Measurements from ENCODE around the gene BICRA.
"Not testable (repeated sequence)": the region's sequence is repeated elsewhere in the genome, so short reads cannot be mapped to it uniquely, and the experiment has no call there.

The BICRA gene

DNA sequence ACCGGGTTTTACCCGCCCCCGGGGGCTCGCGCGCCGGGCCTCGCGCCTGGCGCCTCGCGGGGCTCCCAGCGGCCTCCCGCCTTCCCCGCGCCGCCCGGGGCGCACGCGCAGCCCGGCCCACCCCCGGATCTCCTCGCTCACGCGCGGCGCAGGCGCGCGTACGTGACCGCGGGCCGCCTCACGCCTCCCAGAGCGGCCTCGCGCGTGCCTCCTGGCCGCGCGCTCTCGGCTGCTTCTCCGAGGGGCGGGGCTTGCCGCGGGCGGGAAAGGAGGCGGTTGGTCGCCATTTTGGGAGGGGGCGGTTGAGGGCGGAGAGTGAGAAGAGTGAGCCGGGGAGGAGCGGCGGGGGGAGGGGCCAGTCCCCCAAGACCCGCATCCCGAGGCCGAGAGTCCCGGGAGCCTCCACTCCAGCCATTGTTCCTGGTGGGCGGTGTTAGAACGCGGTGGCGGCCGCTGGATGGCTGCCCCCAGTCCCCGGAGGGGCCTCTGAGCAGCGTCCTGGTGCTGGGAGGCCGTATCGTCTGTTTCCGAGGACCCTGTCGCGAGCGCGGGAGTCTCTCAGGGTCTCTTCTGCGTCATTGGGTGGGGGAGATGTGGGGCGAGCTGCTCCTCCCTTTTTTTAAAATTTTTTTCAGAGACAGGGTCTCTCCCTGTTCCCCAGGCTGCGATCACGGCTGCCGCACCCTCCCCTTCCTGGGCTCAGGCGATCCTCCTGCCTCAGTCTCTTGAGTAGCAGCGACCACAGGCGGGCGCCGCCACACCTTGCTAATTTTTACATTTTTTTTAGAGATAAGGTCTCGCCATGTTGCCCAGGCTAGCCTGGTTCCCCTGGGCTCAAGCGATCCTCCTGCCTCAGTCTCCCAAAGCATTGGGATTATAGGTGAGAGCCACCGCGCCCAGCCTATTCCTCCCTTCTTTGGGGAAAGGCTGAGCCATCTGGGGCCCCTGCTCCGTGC is 35.6 kb upstream of the BICRA start, which contains the start of gene ZNF541:
ZNF541 (minus strand) TSS at position 78 of the 956 bp plus-strand sequence. CDS start 17,292 bp downstream, outside the sequence.
- H3K4me3 ChIP-seq (replicated peaks; ENCODE audit: low read depth, low read length): peak within 1 kb of the TSS; percentile 46
- peak; percentile 55 for DNase-seq (ENCODE audit: low read depth)
- TF ChIP-seq, protein P1, sequence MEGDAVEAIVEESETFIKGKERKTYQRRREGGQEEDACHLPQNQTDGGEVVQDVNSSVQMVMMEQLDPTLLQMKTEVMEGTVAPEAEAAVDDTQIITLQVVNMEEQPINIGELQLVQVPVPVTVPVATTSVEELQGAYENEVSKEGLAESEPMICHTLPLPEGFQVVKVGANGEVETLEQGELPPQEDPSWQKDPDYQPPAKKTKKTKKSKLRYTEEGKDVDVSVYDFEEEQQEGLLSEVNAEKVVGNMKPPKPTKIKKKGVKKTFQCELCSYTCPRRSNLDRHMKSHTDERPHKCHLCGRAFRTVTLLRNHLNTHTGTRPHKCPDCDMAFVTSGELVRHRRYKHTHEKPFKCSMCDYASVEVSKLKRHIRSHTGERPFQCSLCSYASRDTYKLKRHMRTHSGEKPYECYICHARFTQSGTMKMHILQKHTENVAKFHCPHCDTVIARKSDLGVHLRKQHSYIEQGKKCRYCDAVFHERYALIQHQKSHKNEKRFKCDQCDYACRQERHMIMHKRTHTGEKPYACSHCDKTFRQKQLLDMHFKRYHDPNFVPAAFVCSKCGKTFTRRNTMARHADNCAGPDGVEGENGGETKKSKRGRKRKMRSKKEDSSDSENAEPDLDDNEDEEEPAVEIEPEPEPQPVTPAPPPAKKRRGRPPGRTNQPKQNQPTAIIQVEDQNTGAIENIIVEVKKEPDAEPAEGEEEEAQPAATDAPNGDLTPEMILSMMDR (IDR thresholded peaks at IDR 0.05; ENCODE audit: low read length, missing control alignments): no peak

DNA sequence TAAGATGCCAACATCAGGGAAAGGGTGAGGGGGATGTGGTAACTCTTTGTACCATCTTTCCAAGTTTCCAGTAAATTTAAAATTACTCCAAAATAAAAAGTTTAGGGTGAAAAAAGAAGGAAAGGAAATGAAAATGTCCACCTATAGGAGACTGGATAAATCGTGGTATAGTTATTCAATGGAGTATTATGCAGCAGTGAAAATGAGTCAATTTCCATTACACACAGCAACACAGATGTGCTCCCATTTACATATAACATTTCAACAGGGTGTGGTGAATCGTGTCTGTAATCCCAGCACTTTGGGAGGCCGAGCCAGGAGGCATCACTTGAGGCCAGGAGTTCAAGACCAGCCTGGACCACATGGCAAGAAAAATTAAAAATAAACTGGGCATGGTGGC is 28.5 kb upstream of the BICRA start:
- H3K4me3 ChIP-seq (replicated peaks; ENCODE audit: low read depth, low read length): no peak overlapping the region
- DNase-seq (ENCODE audit: low read depth): no peak
- TF ChIP-seq, protein P1 (IDR thresholded peaks at IDR 0.05; ENCODE audit: low read length, missing control alignments): no peak

DNA sequence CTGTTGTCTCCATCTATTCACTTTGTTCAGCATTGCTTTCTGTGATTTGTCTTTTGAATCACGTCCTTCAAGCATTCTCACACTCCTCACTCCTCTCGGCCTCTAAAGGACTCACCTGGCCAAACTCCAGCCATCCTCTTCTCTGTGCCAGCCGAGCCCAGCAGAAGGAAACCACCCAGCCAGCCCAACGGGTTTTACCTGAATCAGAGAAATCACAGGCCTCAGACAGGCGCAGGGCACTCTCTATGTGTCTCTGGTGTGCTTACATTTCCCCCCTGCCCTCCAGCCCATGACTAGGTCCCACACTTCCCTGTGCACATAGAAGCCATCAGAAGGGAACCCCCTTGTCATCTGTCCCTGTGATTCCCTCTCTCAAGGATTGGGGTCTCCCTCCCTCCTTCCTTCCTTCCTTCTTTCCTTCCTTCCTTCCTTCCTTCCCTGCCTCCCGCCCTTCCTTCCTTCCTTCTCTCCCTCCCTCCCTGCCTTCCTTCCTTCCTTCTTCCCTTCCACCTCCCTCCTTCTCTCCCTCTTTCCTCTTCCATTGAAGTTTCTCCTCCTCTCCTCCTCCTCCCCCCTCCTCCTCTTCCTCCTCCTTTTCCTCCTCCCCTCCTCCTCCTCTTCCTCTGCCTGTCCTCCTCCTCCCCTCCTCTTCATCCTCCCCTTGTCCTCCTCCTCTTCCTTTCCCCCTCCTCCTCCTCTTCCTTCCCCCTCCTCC is 27.2 kb upstream of the BICRA start:
- DNase-seq (ENCODE audit: low read depth): no peak
- TF ChIP-seq, protein P1 (IDR thresholded peaks at IDR 0.05; ENCODE audit: low read length, missing control alignments): no peak
- peak overlapping the region; percentile 32 for H3K4me3 ChIP-seq (replicated peaks; ENCODE audit: low read depth, low read length)

DNA sequence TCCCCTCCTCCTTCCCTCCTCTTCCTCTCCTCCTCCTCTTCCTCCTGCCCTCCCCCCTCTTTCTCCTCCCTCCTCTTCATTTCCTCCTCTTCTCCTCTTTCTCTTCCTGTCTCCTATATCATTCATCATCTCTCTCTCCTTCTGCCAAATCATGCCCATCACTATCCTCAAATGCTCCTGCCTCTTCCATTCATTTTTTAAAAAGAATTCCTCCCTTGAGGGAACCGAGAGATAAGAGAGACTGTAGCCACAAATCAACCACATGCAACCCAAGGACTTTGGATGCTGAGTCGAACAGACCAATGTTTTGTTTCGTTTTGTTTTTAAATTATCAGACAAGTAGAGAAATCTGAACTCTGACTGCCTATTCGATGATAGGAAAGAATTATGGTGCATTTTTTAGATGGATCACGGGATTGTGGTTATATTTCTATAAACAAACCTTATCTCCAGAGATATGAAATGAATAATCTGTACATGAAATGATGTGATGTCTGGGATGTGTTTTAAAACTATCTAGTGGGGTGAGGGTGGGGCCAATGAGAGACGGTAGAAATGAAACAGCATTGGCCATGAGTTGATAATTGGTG is 26.5 kb upstream of the BICRA start:
- DNase-seq (ENCODE audit: low read depth): peak; percentile 80
- TF ChIP-seq, protein P1 (IDR thresholded peaks at IDR 0.05; ENCODE audit: low read length, missing control alignments): no peak
- H3K4me3 ChIP-seq (replicated peaks; ENCODE audit: low read depth, low read length): peak overlapping the region; percentile 32

DNA sequence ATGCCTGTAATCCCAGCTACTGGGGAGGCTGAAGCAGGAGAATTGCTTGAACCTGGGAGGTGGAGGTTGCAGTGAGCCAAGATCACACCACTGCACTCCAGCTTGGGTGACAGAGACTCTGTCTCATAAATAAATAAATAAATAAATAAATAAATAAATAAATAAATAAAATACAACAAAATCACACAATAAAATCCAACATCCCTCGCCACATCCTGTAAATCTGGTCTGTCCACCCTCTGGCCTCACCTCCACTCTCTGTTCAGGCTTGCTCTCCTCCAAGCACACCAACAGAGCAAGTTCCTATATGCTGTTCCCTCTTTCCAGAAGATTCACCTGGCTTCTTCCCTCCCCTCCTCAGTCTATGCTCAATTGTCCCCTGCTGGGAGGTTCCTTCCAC is 25.8 kb upstream of the BICRA start:
- DNase-seq (ENCODE audit: low read depth); H3K4me3 ChIP-seq (replicated peaks; ENCODE audit: low read depth, low read length): not testable (repeated sequence)

DNA sequence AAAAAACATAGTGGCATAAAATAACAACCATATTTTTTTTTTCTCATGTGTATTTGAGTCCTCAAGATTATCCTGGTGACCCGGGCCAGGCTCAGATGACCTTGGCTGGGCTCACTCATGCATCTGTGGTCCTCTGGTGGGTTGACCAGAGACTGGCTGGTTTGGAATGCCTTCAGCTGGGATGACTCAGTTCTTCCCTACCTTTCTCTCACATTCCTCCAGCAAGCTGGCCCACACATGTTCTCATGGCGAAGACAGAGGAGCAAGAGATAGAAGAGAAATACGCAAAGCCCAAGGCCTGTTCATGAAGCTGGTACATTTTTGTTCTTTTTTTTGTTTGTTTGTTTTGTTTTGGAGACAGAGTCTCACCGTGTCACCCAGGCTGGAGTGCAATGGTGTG is 21.6 kb upstream of the BICRA start:
- TF ChIP-seq, protein P1 (IDR thresholded peaks at IDR 0.05; ENCODE audit: low read length, missing control alignments): no peak
- DNase-seq (ENCODE audit: low read depth): peak; percentile 35
- no peak overlapping the region for H3K4me3 ChIP-seq (replicated peaks; ENCODE audit: low read depth, low read length)

DNA sequence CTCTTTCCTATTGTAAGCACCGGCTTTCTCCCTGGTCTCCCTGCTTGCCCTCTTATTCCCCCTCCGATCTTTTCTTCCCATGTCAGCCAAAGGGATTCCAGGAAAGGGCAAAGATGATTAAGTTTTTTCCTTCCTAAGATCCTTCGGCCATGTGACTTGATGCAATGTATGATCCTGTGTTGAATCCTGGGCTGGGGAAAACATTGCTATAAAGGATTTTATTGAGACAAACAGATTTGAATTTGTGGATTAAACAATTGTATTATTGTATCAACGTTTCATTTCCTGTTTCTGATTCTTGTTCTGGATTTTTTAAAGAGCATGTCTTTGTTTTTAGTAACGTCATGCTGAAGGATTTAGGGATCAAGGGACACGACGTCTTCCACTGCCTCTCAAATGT is 19.1 kb upstream of the BICRA start:
- TF ChIP-seq, protein P1 (IDR thresholded peaks at IDR 0.05; ENCODE audit: low read length, missing control alignments): no peak
- no peak for DNase-seq (ENCODE audit: low read depth)
- H3K4me3 ChIP-seq (replicated peaks; ENCODE audit: low read depth, low read length): no peak overlapping the region
